ENCODE measurements around the gene CCDC3.

CCDC3 gene

DNA sequence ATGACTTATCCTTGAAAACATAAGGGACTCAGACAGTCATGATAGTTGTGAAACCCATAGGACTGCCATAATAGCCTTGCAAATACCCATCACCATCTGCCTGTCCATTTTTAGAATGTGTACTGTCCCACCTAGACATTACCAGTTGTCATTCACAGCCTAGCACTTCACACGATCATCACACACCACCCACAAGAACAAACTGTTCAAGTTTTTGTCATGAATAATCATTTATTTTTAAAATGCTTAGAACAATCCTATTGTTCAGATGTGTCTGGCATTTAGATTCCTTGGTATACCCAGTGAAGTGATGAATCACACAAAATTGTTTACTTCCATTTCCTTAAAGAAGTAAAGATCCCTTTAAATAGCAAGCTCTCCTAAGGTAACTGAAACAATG, 46.6 kb downstream of the CCDC3 start:
- no peak overlapping the region for H3K4me3 ChIP-seq (ENCODE audit: low read depth, low read length)
- TF ChIP-seq, protein P1, sequence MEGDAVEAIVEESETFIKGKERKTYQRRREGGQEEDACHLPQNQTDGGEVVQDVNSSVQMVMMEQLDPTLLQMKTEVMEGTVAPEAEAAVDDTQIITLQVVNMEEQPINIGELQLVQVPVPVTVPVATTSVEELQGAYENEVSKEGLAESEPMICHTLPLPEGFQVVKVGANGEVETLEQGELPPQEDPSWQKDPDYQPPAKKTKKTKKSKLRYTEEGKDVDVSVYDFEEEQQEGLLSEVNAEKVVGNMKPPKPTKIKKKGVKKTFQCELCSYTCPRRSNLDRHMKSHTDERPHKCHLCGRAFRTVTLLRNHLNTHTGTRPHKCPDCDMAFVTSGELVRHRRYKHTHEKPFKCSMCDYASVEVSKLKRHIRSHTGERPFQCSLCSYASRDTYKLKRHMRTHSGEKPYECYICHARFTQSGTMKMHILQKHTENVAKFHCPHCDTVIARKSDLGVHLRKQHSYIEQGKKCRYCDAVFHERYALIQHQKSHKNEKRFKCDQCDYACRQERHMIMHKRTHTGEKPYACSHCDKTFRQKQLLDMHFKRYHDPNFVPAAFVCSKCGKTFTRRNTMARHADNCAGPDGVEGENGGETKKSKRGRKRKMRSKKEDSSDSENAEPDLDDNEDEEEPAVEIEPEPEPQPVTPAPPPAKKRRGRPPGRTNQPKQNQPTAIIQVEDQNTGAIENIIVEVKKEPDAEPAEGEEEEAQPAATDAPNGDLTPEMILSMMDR (IDR thresholded peaks at IDR 0.05; ENCODE audit: low read depth, low read length), result no peak

DNA sequence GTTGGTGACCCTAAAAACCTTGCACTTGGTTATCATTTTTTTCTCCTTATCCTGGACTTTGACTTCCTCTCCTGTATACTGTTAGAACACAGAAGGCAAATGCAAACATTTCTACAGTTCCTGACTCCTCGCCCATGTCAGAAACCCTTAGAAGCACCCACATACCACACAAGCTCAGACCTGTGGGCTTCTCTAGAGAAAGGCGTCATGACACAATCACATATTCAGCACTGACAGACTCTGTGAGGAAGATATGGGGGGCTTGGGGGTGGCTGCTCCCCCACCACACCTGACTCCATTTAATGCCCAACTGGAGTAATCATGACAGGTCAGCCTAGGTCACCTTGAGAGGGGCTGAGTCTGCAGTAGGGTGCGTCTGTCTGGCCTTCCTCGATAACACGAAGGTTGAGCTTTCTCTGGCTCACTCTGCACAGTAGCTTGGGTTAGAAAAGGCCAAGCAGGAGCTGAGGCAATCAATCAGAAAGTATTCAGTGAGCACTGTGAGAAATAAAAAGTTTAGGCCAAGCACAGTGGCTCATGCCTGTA, 50.9 kb downstream of the CCDC3 start:
- no peak overlapping the region for H3K4me3 ChIP-seq (ENCODE audit: low read depth, low read length)
- TF ChIP-seq, protein P1 (IDR thresholded peaks at IDR 0.05; ENCODE audit: low read depth, low read length), result no peak

DNA sequence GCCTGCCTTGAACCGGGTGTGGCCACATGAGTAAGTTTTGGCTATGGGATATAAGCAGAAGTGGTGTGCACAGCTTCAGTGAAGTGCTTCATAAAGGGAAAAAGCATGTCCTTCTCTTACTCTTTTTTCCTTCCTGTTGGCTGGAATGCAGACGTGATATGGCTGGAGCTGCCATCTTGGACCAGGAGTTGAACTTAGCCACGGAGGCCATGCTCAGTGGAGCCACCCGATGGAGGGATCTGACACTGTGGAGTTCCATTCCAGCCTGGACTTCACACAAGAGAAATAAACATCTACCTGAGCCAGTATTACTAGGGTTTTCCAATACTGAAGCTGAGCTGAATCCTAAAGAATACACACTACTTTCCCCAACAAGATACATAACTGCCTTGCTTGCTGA, 52.3 kb downstream of the CCDC3 start:
- H3K4me3 ChIP-seq (ENCODE audit: low read depth, low read length), result no peak overlapping the region
- TF ChIP-seq, protein P1 (IDR thresholded peaks at IDR 0.05; ENCODE audit: low read depth, low read length), result no peak

DNA sequence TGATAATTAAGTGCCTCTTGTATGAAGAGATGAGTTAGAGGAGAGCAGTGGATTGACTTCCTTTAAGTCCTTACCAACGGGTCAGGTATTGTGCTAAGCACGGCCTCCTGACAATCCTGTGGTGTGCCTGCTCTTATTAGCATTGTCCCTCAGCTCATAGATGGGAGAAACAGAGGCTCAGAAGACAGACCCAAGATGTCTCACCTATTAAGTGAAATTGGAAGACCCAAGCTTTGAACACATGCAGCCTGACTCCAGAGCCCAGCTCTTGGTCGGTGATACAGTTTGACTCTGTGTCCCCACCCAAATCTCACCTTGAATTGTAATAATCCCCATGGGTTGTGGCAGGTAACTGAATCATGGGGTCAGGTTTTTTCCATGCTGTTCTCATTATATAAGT, 53.8 kb downstream of the CCDC3 start:
- TF ChIP-seq, protein P1 (IDR thresholded peaks at IDR 0.05; ENCODE audit: low read depth, low read length), result no peak
- H3K4me3 ChIP-seq (ENCODE audit: low read depth, low read length), result no peak overlapping the region

DNA sequence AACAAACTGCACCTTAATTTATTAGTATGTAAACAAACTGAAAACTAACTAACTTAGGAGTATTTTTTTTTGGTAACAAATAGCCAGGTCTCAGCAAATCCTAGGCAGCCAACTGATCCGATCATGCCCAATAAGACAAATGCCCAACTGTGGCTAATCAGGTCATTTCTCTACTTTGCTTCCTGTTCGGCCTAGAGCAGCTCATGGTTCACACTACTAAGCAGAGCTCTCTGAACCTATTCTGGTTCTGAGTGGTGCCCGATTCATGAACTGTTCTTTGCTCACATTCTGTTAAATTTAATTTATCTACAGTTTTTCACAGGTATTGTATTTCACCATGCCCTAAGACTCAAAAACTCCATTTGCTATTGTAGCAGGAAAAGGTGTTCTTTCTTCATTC, 55.1 kb downstream of the CCDC3 start:
- H3K4me3 ChIP-seq (ENCODE audit: low read depth, low read length), result no peak overlapping the region
- TF ChIP-seq, protein P1 (IDR thresholded peaks at IDR 0.05; ENCODE audit: low read depth, low read length), result no peak

DNA sequence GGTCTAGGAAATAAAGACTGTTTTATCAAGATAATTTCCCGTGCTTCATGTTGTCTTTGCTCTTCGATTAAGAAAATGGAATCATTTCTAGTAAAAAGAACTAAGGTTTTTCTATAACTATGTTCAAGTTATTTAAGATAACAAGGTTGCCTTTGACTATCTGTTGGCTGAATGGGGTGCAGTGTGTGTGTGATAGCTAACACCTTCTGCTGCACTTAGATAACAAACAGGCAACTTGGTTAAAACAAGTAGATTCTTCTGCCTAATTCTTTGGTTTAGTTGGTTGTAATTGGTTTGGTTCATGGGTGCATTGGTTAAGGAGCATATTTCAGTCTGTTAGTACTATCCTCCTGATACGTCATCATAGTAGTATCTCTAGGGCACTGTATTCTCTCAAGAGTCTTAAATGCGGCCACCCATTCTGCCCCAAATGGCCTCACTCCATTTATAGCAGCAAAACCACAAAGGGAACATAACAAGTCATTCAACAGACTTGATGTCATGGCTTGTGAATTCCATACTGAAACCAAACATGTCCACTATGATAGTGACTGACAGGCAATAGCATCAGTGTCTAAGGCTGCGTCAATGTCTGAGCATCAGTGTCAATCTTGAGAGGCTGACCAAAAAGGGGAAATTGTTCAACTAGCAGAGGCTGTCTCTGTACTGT, 55.7 kb downstream of the CCDC3 start:
- no peak overlapping the region for H3K4me3 ChIP-seq (ENCODE audit: low read depth, low read length)
- TF ChIP-seq, protein P1 (IDR thresholded peaks at IDR 0.05; ENCODE audit: low read depth, low read length), result no peak

DNA sequence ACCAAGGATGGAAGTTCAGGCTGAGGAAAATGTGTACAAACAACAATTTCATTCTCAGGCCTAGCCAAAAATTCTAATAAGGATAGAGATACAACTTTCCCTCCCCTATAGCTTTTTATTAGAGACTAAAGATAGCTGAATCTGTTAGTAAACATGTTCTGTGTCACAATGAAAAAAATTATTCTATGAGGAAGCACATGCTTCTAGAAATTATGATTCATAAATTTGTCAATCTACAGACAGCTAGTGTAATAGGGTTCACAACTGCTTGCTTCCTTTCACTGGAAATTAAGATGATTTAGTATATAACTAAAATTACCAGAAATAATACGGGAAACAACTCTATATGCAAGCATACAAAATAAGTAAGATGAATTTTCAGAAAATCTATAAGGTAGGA, 56.6 kb downstream of the CCDC3 start:
- H3K4me3 ChIP-seq (ENCODE audit: low read depth, low read length), result no peak overlapping the region
- TF ChIP-seq, protein P1 (IDR thresholded peaks at IDR 0.05; ENCODE audit: low read depth, low read length), result no peak
